ENCODE results near the gene CNTN4.

GRCh38 chr3:2875699-2876098 lies 777.0 kb downstream of the CNTN4 start:
- TF ChIP-seq CTCF (conservative IDR thresholded peaks at IDR 0.05; ENCODE audit: low read depth, low read length) (no peak), EZH2 (IDR thresholded peaks at IDR 0.05; ENCODE audit: borderline replicate concordance, low read depth, low read length, poor library complexity, severe bottlenecking) (no peak)

Measured in A673 (cell line).